Loucy (cell line): ENCODE measurements around the gene PPP2R2B.

Experiments
- CTCF ChIP-seq: fragments of 200-600 bp; sonication (generic); conservative IDR thresholded peaks from 2 replicates; pipeline ENCODE4 v1.5.1; 2014; ENCODE audit warnings: mild to moderate bottlenecking, antibody characterized with exemption, low read length
- EZH2phosphoT487 ChIP-seq: fragments of 200-600 bp; IDR thresholded peaks from 2 replicates; pipeline ENCODE4 v1.6.1; 2018; ENCODE audit warnings: antibody characterized with exemption, mild to moderate bottlenecking, moderate library complexity, borderline replicate concordance

GRCh38 chr5:146731909-146732659, 146.5 kb downstream of the PPP2R2B start:
- TF ChIP-seq CTCF (no peak), EZH2phosphoT487 (no peak)
